GM12864 (cell line): ENCODE measurements around the gene SOCS1.

ENCODE experiments used
- DNase-seq: peaks from one replicate; pipeline ENCODE4 v3.0.0-alpha.2; 2011; ENCODE audit warnings: low read depth
- H3K4me3 ChIP-seq: 2 replicates; pipeline ENCODE4 v1.5.1; 2011; ENCODE audit warnings: mild to moderate bottlenecking, low read depth, low read length, control low read depth
- TF ChIP-seq, protein P1 (sequence below): IDR thresholded peaks from 2 replicates; pipeline ENCODE4 v1.5.1; 2011; ENCODE audit warnings: low read depth, mild to moderate bottlenecking, moderate library complexity, low read length, control low read depth, inconsistent platforms; ENCODE audit errors: missing control alignments

Gene SOCS1

DNA sequence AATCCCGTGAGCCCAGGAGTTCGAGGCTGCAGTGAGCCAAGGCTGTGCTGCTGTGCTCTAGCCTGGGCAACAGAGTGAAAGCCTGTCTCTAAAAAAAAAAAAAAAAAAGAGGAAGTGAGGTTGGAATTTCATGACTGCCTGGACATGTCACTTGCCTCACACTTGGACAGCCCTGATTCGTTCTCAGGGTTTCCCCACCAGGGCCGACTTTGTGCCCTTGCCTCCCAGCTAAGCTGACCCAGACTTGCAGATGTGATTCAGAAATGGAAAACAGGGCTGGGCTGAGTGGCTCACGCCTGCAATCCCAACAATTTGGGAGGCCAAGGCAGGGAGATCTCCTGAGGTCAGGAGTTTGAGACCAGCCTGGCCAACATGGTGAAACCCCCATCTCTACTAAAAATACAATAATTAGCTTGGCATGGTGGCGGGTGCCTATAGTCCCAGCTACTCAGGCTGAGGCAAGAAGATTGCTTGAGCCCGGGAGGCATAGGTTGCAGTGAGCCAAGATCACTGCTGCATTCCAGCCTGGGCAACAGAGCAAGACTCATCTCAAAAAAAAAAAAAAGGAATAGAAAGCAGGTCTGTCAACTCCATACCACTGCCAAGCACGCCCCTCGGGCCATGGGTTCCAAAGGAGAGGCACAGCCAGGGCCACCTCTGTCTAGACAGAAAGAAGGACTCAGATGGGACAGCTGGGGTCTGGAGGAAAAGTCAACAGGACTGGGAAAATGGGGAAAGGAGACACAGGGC lies 46.9 kb downstream of the SOCS1 start:
- no peak overlapping the region for H3K4me3 ChIP-seq
- DNase-seq, result no peak
- TF ChIP-seq, protein P1, sequence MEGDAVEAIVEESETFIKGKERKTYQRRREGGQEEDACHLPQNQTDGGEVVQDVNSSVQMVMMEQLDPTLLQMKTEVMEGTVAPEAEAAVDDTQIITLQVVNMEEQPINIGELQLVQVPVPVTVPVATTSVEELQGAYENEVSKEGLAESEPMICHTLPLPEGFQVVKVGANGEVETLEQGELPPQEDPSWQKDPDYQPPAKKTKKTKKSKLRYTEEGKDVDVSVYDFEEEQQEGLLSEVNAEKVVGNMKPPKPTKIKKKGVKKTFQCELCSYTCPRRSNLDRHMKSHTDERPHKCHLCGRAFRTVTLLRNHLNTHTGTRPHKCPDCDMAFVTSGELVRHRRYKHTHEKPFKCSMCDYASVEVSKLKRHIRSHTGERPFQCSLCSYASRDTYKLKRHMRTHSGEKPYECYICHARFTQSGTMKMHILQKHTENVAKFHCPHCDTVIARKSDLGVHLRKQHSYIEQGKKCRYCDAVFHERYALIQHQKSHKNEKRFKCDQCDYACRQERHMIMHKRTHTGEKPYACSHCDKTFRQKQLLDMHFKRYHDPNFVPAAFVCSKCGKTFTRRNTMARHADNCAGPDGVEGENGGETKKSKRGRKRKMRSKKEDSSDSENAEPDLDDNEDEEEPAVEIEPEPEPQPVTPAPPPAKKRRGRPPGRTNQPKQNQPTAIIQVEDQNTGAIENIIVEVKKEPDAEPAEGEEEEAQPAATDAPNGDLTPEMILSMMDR, result no peak

DNA sequence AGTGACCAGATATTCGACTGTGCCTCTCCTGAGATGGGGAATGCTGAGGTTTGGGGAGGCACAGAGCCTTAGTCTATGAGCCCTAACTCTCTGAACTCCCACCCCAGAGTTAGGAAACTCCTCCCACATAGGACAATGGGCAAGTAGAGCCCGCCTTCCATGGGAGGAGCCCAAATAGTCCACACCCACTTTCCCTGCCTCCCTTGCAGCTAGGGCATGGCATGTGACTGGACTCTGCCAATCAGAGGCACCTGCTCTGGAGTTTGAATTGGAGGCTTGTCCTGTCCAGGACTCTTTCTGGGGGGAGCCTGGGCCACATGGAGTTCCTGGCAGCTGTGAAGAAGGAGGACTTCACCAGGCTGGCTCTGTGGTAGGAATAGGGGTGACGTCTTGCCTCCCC lies 48.4 kb downstream of the SOCS1 start:
- TF ChIP-seq, protein P1, result no peak
- DNase-seq, result no peak
- no peak overlapping the region for H3K4me3 ChIP-seq

DNA sequence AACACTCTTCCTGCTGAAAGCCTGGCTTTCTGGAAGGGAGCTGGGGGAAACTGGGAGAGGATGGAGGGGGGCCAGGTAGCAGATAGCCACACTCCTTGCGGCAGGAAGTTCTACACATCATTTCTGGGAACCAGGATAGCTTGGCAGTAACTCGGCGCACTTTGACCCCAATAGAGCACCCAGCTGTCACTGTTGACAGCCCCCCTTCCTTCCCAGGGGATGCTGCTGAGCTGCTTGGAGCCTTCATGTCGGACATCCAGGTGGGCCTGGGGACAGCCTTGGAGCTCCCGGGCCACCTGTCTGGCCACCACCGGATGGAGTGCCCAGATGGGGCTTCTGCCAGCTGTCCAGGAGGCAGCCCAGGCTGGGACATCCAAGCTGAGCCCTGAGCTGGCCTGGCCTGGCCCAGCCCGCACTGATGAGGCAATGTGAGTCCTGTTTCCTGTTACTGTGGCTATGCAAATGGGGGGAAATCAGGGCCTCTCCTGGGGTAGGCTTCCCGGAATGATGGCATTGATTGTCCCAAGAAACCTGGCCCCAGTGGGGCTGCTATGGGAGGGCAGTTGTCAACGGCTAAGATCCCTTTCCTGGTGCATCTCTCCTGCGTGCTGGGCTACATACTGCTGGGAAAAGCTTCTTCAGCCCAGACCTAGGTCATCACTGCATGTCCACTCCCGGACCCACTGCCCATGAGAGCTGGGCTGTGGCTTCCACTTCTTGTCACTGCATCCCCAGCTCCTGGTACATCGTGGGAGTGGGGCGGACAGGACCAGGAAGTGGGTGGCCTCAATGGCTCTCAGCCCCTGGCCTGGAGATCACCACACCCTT lies 50.0 kb downstream of the SOCS1 start:
- no peak for DNase-seq
- no peak overlapping the region for H3K4me3 ChIP-seq
- TF ChIP-seq, protein P1, result no peak

DNA sequence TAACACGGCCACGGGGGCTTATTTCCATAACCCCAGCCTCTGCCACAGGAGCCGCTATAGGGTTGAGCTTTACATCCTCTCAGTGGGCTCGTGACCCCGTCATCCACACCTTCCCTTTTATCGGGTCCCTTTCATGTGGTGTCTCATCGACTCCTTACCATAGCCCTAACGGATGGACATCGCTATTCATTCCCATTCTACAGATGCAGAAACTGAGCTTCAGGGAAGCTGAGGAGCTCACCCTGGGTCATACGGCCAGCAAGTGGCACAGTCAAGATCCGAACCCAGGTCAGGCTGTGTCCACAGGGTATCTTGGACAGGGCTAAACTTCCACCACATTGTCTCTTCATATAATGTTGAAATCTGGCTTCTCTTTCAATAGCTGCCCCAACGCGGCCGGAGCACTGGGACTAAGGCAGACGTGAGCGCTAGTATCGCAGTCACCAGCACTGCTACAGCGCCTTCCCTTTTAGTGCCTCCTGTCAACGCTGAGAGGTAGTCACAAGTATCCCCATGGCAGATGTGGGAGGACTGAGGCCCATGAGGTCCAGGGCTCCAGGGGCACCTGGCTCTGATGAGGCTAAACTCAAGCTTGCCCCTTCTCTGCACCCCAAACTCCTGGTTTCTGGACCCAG lies 50.8 kb downstream of the SOCS1 start:
- no peak overlapping the region for H3K4me3 ChIP-seq
- TF ChIP-seq, protein P1, result no peak
- DNase-seq, result no peak

DNA sequence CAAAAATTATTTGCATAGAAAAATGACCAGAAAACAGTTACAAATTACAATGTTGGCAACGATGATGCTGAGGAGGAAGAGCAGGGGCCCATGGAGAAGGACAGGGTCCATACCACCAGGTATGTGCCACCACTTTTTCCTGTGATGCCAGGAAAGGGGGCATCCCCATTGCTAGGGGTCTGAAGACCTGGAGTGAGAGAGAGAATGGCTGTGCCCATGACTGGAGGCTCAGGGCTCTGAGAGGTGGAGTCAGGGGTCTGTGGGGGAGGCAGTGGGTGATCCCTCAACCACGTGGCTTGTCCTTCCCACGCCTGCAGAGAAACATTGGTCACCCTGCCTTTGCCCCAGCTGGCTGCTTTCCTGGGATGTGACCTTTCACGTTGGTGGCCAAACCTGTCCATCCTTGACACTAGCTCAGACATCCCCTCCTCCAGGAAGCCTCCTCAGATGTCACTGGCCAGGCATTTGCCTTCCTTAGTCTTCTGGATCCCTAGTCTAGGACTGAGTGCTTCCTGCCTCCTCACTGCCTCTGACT lies 51.4 kb downstream of the SOCS1 start:
- DNase-seq, result no peak
- H3K4me3 ChIP-seq, result no peak overlapping the region
- TF ChIP-seq, protein P1, result no peak
